Measurements from ENCODE around the gene DYSF. TPM values are rescaled to one million over a fixed set of nuclear protein-coding genes. Genes with fewer than 3 reads are reported as not detected.
A peak's percentile ranks its signal among the peaks of the same experiment; 100 is the strongest.

The DYSF gene
- total RNA-seq, 1 donor from 2014 or later: 37.7 TPM

DNA sequence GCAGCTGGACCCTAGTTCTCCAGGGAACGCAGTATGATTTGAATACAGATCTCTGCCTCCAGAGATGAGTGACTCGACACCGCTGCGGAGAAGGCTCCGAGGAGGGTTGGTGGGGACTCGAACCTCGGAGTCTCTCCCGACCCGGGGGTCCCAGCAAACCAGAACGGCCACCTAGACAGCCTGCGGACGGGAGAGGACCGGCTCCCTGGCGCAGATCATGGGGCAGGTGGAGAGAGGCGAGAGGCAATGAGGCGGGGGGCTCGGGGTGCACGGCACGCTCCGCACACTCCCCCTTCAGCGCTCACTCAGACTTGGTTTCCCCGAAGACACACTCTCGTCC is 12.6 kb downstream of the DYSF start:
- peak overlapping the region; percentile 68 for H3K4me3 ChIP-seq
- H3K27ac ChIP-seq: peak overlapping the region; percentile 58
- TF ChIP-seq CTCF (IDR thresholded peaks at IDR 0.05): no peak
- no peaks in the 10 kb centered on the region for H3K9me3 ChIP-seq
- peaks cover 7% of the 10 kb centered on the region for H3K4me1 ChIP-seq
- no peak for ATAC-seq
- DNase-seq: no peak
- H3K36me3 ChIP-seq: no peaks in the 10 kb centered on the region
- H3K27me3 ChIP-seq: peaks cover 45% of the 10 kb centered on the region
- intact Hi-C loops (cut with DNase I): no loop called here

GRCh38 chr2:71466301-71467179 is 13.2 kb downstream of the DYSF start:
- Histone ChIP-seq H3K27me3 (peaks cover 45% of the 10 kb centered on the region), H3K4me1 (peaks cover 7% of the 10 kb centered on the region), H3K9me3 (no peaks in the 10 kb centered on the region), H3K36me3 (no peaks in the 10 kb centered on the region), H3K4me3 (peak overlapping the region; percentile 68), H3K27ac (peak overlapping the region; percentile 58)
- DNase-seq: peak; percentile 71
- peak; percentile 76 for ATAC-seq
- intact Hi-C loops (cut with DNase I): no loop called here
- no peak for TF ChIP-seq CTCF (IDR thresholded peaks at IDR 0.05)

DNA sequence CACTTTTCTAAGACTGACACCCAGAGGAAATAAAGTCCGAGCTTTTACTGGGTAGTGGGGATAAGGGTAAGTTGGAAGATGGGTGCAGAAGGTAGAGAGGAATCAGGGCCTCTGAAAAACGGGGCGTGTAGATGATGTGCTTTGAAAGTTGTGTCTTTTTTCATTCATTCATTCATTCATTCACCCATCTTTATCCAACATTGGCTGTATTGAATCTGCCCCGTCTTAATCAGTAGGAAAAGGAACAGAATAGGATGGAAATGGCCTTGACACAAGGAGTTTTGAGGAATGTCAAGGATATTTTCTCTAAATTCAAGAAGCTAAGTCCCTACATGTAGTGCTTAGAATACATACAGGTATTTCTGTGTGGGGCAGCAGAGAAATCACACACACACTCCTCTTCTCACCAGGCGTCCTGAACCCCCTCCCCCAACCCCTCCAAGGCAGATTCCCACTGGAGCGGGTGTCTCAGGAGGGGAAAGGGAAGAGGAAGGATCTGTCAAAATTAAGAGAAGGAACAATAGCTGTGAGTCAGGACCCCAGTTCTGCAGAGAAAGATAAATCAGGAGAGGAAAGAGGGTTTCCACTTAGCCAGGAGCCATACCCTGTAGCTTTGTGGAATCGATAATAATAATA is 13.9 kb downstream of the DYSF start:
- no peaks in the 10 kb centered on the region for H3K36me3 ChIP-seq
- H3K9me3 ChIP-seq: no peaks in the 10 kb centered on the region
- TF ChIP-seq CTCF (IDR thresholded peaks at IDR 0.05): no peak
- ATAC-seq (no peak), DNase-seq (peak; percentile 6)
- peaks cover 45% of the 10 kb centered on the region for H3K27me3 ChIP-seq
- no peak overlapping the region for H3K27ac ChIP-seq
- peak overlapping the region; percentile 68 for H3K4me3 ChIP-seq
- H3K4me1 ChIP-seq: peaks cover 7% of the 10 kb centered on the region
- intact Hi-C loops (cut with DNase I): no loop called here

GRCh38 chr2:71468279-71469015 is 15.1 kb downstream of the DYSF start:
- no peak for TF ChIP-seq CTCF (IDR thresholded peaks at IDR 0.05)
- DNase-seq (peak; percentile 18), ATAC-seq (no peak)
- intact Hi-C loops (cut with DNase I): no loop called here
- Histone ChIP-seq H3K9me3 (no peaks in the 10 kb centered on the region), H3K4me1 (peaks cover 7% of the 10 kb centered on the region), H3K4me3 (peak overlapping the region; percentile 68), H3K27me3 (peaks cover 40% of the 10 kb centered on the region), H3K36me3 (no peaks in the 10 kb centered on the region), H3K27ac (no peak overlapping the region)

GRCh38 chr2:71469403-71470398 is 16.3 kb downstream of the DYSF start:
- H3K4me3 ChIP-seq: no peak overlapping the region
- DNase-seq (peak; percentile 9), ATAC-seq (no peak)
- H3K36me3 ChIP-seq: no peaks in the 10 kb centered on the region
- no peak for TF ChIP-seq CTCF (IDR thresholded peaks at IDR 0.05)
- no peak overlapping the region for H3K27ac ChIP-seq
- peaks cover 7% of the 10 kb centered on the region for H3K4me1 ChIP-seq
- intact Hi-C loops (cut with DNase I): no loop called here
- peaks cover 33% of the 10 kb centered on the region for H3K27me3 ChIP-seq
- no peaks in the 10 kb centered on the region for H3K9me3 ChIP-seq
